Hematopoietic multipotent progenitor cell treated with erythropoietin and hydrocortisone succinate and interleukin-3 and kit ligand, for 6 days (in vitro differentiated cells): ENCODE data around the gene TMEM63B.
"Not testable (repeated sequence)": the region's sequence is repeated elsewhere in the genome, so short reads cannot be mapped to it uniquely, and the experiment has no call there.

ENCODE experiments used
- DNase-seq: peaks from one replicate; pipeline ENCODE4 v3.0.0-alpha.2; 2015

The TMEM63B gene

DNA sequence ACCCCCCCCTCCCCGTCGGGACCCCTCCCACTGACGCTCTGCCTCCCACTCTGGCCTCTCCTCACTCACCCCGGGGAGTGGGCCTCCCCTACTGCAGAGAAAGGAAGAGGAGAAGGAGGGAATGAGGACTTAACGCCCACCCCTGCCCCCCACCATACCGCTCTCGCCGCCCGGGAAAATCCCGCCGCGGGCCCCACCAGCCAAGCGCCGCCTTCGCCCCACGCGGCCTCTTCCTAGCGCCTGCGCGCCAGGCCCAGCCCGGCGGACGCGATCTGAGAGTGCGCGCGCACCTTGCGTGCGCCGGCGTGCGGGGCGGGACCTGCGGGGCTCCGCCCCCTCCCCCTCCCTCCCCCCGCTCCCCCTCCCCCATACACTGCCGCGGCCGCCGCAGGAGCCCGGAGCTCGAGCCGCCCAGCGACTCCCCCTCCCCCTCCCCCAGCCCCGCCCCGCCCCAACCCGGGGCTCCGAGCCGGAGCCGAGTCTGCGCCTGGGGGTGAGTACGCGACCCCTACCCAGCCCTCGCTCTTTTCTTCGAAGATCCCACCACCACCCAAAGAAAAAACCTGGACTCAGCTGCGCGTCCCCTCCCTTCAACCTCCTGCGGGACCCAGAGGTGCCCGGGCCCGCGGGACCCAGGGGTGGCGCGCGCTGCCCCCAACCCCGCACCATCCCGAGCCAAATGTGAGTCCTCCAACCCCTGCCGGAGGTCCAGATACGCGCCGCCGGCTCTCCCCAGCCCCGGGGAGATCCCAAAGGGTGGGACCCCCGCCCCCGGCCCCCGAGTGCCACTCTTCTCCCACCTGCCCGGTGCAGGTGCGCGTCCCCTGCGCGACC lies at the start of gene TMEM63B, which contains the start of gene MRPL14:
TMEM63B (plus strand) TSS at position 369 of the 834 bp plus-strand sequence. CDS start 7,031 bp downstream, outside the sequence.
MRPL14 (minus strand) TSS at position 267 of the 834 bp plus-strand sequence. CDS start 10,841 bp downstream, outside the sequence.
- peak; percentile 93 for DNase-seq

DNA sequence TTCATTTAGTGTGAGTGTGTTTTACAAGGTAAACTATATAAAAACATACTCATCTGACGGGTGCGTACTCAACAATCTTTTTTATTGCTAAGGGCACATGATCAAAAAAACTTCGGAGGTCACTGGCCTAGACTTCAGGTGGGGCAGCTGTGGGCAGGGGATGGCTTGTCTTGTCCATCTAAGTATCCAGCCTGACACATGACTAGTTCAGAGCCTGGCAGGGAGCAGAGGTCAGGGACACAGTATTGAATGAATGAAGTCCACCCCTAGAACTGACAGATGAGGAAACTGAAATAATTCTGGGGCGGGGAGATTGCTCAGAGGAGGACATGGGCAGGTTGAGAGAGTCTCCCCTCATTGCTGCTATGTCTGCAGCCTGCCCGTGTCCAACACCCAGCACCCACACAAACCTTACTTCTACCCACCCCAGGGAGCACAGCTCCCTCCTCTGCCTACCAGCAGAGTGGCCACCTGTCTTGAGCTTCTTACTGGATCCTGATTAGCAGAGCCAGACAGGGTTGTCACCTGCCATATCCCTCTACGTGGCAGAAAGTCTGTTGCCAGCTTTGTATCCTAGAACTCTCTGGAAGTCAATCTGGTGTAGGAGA lies 49.0 kb upstream of the TMEM63B start:
- no peak for DNase-seq

DNA sequence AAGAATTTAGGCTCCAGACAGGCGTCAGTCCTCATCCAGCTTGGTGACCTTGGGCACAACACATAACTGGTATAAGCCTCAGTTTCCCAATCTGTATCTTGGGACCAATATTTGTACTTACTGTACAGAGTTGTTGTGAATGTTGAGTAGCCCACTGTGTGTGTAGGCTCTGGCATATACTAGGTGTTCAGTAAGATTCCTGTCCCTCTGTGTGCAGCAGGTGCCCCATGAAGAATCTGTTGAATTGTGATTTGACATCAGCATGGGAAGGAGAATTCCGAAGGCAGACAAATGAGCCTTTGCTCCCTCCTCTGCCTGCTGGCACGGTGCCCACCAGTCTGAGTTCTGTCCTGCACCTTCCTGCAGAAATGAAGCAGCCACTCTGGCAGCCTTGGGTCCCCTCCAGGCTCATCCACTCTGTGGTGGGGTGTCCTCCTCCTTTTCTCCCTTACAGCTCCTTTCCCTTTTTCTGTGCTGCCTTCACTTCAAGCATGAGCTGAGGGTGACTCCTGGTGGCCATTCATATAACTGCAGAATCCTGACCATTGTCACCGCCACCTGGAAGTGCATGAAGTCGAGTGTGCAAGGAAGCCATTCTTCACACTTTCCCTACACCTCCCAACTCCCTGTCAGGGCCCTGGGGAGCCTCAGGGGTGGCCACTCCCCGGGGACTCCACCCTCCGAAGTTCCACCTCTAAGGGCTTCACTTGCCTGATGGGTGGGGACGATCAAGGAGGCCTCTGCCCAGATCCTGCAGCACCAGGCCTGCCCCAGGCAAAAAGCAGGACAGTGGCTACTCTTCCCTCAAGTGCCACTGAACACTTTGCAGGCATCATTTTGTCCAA lies 48.3 kb upstream of the TMEM63B start:
- DNase-seq = peak; percentile 90

DNA sequence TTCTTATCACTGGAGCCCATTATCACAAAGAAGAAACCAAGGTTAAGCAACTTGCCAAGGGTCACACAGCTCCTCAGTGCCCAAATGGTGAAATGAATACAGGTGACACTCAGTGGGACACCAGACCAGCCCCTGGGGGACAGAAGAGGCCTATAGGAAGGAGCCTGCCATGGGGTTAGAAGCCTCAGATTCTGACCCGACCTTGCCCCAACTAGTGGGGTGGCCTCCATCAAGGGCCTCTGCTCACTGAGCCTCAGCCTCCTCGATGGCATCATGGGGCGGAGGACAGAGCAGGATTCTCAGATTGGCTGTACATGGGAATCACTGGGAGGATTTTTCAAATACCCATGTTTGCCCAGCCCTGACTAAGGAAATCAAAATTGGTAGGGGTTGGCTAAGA lies 47.7 kb upstream of the TMEM63B start:
- DNase-seq = no peak

DNA sequence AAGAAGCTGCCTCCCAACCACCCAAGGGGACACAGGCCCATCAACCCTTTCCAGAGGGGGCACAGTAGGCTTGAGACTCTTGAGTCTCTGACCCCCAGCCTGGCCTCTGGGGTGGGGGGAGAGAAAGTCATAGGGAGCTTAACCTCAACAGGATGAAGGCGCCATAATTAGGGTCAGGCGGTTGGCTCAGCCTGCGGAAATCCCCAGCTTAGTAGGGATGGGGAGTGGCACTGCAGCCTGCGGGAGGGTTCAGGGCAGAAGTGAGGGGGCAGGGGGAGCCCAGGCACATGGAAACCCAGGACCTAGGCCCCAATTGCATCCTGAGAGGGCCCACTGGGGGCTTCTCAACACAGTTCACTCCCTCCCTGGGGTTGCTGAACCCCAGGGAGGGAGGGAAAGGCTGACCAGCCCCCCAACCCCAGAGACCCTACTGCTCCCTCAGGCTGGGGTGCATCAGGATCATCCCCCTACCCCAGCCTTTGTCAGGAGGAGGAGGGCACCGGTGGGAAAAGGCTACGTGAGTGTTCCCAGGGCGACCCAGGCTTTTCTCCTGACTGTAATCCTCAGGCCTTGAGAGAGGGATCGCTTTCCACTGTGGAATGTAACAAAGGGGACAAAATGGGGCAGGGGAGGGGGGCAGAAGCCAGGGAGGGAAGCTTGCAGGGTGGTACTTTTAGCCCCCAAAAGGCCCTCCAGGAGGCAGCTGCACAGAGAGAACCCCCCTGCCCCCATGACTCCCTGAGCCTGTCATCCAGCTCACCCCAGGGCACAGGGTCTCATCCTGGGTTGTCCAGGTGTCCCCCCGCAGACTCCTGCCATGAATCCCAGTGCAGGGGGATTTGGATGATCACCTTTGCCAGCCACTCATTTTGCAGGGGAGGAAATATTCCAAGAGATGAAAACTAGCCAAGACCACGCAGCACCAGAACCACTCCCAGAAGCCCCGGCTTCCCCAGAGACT lies 46.5 kb upstream of the TMEM63B start:
- DNase-seq = no peak

DNA sequence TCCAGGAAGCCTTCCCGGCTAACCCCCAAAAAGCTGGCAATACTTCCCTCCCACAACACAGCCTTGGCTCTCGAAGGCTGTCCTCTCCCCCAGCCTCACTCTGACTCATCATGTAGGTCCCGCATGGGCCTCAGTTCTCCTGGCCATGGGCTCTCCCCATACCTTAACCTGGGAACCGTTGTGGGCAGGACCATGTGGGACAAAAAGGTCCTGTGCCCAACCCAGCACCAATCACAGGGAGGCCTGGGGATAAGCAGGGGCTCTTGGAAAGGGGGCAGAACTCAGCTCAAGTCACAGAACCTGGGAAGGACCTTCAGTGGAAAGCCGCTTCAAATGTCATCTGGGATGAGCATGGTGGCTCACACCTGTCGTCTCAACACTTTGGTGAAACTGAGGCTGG lies 45.6 kb upstream of the TMEM63B start:
- no peak for DNase-seq

DNA sequence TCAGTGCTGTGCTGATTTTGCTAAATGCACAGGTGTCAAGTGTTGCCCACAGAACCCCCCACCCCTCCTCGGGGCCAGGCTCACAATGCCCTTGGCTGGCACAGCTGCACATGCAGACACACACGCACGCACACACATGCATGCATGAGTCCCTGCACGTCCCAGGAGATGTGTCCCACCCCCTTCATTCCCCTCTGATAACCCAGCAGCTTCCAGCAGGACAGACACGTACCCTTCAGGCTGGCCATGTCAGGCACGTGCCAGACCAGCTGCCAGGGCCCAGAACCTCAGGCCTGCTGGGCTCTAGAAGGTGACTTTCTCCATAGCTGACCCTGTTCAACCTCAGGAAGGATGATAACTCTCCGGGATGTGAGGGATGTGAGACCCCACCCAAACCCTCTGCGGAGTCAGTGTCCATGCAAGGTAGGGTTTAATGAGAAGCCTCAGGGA lies 44.5 kb upstream of the TMEM63B start:
- no peak for DNase-seq

DNA sequence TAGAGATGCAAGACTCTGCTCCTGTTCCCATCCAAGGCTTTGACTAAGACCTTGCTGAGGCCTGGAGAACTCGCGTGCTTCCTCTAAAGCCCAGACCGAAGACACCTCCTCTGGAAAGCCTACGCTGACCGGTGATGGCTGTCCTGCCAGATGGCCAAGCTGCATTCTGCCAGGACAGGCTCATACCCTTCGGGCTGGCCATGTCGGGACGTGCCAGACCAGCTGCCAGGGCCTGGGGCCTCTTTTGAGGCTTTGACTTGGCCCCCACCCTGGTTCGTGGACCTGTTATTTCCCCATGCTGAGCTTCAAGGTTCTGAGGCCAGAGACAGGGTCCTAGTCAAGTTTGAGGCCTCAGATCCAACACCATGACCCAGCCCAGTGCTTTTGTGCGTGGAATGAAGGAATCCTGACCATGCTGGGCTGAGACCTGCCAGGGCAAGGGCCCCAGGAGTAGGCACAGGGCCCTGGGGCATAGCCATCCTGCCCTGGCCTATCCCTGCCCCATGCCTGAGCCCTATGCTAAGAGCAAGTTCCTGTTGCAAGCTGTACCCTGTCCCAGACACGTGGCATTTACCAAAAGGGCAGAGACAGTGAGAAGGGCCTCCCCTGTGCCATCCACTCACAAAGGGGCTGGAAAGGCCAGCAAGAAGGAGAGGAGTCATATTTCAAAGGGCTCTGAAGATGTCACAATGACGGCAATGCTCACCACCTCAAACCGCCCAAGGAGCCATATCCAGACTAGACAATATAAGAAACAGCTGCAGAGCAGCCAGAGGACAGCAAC lies 42.9 kb upstream of the TMEM63B start:
- no peak for DNase-seq

DNA sequence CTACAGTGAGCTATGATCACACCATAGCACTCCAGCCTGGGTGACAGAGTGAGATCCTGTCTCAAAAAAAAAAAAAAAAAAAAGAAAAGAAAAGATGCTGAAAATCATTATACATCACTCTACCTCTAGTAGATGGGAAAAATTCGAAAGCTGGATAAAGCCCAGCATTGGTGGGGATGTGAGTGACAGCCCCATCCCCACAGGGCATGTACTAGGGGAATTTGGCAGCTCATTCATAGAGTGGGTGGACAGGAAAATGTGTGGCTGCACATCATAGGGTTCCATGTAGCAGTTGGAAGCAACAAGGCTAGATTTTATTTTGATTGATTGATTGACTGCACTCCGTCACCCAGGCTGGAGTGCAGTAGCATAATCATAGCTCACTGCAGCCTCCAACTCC lies 42.1 kb upstream of the TMEM63B start:
- no peak for DNase-seq

DNA sequence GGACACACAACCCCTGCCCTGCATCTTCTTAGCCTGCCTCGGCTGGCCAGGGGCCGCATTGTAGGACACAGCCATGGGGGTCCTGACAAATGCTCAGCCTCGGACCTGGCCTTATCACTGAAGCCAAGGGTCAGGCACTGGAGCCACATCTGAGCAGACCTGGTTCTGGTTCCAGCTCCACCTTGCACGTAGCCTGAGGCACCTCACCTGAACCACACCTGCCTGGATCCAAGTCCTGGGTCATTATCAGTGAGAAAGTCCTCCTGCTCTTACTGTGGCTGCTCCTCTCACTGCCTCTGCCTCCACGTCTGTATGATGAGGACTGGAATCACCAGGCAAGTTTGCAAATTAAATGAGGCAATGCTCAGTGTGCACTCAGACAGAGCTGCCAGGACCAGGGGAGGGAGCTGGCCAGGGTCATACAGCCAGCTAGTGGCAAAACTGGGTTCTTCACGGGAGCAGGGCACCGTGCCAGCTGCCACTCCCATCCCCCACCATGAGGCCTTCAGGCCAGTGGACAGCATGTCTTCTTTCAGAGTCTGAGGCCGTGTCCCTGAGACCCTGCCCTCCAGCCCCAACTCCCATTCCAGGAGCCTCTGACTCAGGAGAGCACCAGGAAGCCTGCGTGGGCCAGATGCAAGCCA lies 40.3 kb upstream of the TMEM63B start:
- DNase-seq = peak; percentile 36

DNA sequence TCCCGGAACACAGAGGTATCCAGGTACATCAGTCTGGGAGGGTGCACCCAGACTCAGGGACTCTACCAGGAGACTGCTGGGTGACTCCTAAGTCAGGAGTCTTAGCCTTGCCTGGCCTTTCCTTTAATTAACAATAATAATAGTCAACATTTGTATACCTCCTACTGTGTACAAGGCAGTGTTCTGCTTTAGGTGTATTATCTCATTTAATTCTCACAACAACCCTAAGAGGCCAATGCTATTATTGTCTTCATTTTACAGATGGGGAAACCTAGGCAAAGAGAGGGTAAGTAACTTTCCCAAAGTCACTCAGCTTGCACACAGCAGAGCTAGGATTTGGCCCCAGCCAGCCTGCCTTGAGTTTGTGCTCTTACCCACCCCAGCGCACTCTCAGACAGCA lies 39.7 kb upstream of the TMEM63B start:
- no peak for DNase-seq

DNA sequence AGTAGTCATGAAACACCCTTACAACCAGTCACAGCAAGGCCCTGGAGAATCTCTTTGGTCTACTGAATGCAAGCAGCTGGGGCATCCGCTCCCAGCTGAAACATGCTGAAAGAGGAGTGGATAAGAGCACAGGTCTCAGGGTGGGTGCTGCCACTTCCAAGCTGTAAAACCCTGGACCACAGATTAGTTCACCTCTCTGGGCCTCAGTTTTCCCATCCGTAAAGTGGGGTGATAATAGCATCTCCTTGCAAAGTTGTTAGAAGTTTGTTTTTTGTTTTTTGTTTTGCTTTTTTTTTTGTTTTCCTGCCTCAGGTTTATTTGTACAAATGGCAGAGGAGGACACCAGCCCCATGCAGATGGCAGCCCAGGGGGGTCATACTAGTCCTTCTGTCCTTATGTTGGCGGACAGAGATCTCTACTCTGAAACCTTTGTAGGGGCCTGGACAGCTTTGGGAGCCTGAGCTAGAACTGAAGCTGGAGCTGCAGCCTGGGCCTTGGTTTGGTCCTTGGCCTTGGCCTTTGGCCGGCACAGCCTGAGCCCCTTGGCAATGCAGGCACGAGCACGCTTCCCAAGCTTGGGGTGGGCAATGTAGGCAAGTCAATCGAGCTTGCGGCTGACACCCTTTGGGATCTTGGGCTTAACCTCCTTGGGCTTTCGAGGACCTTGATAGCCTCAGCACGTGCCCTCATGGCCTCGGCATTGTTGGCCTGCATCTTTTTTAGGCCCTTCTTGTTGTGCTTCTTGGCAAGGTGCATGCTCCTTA lies 38.3 kb upstream of the TMEM63B start:
- DNase-seq = no peak

DNA sequence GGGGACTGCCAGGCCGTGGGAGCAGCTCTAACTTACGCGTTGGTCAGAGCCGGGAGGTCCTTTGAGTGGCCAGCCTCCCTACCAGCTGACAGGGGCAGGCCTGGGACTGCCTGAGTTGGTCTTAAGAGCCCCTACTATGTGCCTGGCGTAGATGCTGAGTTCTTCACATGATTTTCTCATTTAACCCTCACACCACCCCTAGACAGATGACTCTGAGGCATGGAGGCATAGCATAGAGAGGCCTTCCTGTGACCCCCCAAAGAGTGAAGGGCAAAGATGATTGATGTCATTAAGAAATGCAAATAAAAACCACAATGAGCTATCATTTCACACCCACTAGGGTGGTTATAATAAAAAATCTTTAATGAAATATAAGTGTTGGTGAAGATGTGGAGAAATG lies 36.9 kb upstream of the TMEM63B start:
- no peak for DNase-seq

DNA sequence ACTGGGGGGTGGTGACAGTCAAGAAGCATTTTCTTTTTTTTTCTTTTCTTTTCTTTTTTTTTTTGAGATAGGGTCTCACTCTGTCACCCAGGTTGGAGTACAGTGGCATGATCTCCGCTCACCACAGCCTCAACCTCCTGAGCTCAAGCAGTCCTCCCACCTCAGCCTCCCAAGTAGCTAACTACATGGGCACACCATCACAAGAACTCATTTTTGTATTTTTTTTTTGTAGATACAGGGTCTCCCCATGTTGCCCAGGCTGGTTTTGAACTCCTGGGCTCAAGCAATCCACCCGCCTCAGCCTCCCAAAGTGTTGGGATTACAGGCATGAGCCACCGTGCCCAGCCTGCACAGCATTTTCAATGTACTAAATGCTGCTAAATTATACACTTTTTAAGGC lies 36.0 kb upstream of the TMEM63B start:
- DNase-seq = not testable (repeated sequence)

DNA sequence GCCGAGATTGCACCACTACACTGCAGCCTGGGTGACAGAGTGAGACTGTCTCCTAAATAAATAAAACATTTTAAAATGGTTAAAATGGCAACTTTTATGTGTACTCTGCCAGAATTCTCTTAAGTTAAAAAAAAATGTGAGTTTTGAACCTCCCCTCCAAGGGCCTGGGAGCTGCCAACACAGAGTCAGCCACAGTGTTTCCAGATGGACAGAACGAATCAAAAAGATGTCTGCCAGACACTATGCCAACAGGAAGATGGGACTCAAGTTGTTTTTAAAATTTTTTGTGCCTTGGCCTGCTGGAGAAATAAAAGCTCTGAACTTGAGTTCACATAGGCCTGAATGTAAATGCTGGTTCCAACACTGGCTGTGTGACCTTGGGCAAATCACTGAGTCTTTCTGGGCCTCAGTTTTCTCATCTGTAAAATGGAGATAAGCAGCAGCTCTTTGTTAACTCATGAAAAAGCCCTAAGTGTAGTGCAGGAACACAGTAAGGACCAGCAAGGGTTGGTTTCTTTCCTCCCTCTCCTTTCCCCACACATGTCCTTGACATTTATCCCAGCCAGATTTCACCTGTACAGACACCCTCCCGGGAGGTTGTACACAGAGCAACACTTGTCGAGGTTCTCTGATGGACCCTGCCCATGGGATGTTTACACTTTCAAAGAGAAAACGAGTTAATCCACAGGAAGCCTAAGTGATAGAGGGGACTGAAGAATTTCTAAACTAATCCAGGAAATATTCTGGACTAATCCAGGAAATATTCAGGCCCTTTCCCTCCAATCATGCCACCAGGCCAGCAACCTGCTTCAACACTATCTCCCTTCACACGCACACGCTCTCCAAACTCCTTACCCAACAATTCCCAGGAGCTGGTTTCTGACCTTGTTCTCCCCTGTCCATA lies 35.1 kb upstream of the TMEM63B start:
- no peak for DNase-seq

DNA sequence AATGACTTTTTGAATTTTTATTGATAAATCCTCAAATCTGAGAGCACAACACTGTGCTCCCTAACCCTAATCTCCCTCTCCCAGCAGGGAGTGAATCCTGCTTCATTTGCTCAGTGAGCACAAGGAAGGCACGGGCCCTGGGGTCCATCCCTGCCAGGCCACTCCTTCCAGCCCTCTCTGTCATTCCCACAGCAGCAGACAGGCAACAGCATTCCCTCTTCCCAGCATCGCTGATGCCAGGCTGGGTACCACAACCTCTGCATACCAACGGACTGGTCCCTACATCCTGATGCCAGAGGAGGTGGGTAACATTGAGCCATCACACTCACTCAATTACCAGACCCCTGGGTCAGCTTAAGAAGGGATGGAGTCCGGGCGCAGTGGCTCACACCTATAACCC lies 34.3 kb upstream of the TMEM63B start:
- no peak for DNase-seq

DNA sequence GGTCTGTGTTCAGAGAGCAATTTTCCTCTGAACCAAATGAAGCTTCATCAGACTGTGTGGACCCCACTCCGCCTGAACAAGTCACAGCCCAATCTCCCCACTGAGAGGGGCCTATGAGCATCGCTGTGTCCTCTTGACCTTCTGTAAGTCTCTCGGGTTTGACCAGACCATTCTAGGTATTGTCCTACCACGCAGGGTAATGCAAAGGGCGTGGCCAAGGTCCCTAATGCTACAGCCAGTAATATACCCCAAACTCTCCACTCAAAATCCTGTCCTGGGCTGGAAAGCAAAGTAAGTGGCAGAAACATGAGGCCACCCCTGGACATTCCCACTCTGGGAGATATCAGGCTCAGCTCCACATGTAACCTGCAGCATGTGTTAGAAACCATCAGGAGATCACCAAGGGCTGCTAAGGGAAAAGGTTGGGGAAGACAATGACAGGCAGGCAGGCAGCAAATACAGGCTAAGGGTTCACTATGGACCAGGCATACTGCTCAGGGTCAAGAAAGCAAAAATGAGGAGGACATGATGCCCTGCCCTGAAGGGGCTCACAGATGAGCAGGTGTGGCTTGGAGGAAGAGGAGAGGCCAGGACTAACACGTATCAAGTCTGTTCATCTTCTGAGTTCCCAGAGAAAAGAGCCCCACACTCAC lies 33.5 kb upstream of the TMEM63B start:
- DNase-seq = no peak
